Nephron progenitor cell (in vitro differentiated cells): ENCODE data around the gene SPATA6L.
"Not testable (repeated sequence)": the region's sequence is repeated elsewhere in the genome, so short reads cannot be mapped to it uniquely, and the experiment has no call there.

Experiments used
- DNase-seq: peaks from one replicate; pipeline ENCODE4 v3.0.0; 2021
- H3K27ac Mint-ChIP-seq: 2 replicates; pipeline ENCODE4 v1.8.0; 2021; ENCODE audit warnings: mild to moderate bottlenecking, moderate library complexity, mixed read lengths
- H3K27me3 Mint-ChIP-seq: 2 replicates; pipeline ENCODE4 v1.8.0; 2021; ENCODE audit warnings: mild to moderate bottlenecking, low read depth, mixed read lengths; ENCODE audit not compliant: poor library complexity
- H3K36me3 Mint-ChIP-seq: 2 replicates; pipeline ENCODE4 v1.8.0; 2021; ENCODE audit warnings: low read depth, mixed read lengths
- H3K4me1 Mint-ChIP-seq: 2 replicates; pipeline ENCODE4 v1.8.0; 2021; ENCODE audit warnings: mixed read lengths
- H3K4me3 Mint-ChIP-seq: 2 replicates; pipeline ENCODE4 v1.8.0; 2021; ENCODE audit warnings: mild to moderate bottlenecking, moderate library complexity, mixed read lengths
- H3K9me3 Mint-ChIP-seq: 2 replicates; pipeline ENCODE4 v1.8.0; 2021; ENCODE audit warnings: mild to moderate bottlenecking, moderate library complexity, mixed read lengths
- TF ChIP-seq, protein P1 (sequence below): fragments of 200-600 bp; sonication (generic); IDR thresholded peaks from 2 replicates; pipeline ENCODE4 v1.5.0; 2021; ENCODE audit warnings: antibody characterized with exemption

The SPATA6L gene

GRCh38 chr9:4661165-4661564 lies 5.1 kb downstream of the SPATA6L start:
- Mint-ChIP-seq H3K36me3 (no peaks in the 10 kb centered on the region), H3K4me1 (peaks cover 56% of the 10 kb centered on the region), H3K9me3 (peaks cover 3% of the 10 kb centered on the region), H3K27ac (no peak overlapping the region), H3K27me3 (peaks cover 7% of the 10 kb centered on the region), H3K4me3 (no peak overlapping the region)
- DNase-seq, result no peak
- TF ChIP-seq, protein P1, sequence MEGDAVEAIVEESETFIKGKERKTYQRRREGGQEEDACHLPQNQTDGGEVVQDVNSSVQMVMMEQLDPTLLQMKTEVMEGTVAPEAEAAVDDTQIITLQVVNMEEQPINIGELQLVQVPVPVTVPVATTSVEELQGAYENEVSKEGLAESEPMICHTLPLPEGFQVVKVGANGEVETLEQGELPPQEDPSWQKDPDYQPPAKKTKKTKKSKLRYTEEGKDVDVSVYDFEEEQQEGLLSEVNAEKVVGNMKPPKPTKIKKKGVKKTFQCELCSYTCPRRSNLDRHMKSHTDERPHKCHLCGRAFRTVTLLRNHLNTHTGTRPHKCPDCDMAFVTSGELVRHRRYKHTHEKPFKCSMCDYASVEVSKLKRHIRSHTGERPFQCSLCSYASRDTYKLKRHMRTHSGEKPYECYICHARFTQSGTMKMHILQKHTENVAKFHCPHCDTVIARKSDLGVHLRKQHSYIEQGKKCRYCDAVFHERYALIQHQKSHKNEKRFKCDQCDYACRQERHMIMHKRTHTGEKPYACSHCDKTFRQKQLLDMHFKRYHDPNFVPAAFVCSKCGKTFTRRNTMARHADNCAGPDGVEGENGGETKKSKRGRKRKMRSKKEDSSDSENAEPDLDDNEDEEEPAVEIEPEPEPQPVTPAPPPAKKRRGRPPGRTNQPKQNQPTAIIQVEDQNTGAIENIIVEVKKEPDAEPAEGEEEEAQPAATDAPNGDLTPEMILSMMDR, result no peak

DNA sequence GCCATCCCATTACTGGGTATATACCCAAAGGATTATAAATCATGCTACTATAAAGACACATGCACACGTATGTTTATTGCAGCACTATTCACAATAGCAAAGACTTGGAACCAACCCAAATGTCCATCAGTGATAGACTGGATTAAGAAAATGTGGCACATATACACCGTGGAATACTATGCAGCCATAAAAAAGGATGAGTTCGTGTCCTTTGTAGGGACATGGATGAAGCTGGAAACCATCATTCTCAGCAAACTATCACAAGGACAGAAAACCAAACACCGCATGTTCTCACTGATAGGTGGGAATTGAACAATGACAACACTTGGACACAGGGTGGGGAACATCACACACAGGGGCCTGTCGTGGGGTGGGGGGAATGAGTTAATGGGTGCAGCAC lies 5.6 kb downstream of the SPATA6L start:
- H3K27ac Mint-ChIP-seq, H3K36me3 Mint-ChIP-seq, H3K4me3 Mint-ChIP-seq, H3K27me3 Mint-ChIP-seq, H3K9me3 Mint-ChIP-seq, DNase-seq: not testable (repeated sequence)
- H3K4me1 Mint-ChIP-seq, result peaks cover 53% of the 10 kb centered on the region

DNA sequence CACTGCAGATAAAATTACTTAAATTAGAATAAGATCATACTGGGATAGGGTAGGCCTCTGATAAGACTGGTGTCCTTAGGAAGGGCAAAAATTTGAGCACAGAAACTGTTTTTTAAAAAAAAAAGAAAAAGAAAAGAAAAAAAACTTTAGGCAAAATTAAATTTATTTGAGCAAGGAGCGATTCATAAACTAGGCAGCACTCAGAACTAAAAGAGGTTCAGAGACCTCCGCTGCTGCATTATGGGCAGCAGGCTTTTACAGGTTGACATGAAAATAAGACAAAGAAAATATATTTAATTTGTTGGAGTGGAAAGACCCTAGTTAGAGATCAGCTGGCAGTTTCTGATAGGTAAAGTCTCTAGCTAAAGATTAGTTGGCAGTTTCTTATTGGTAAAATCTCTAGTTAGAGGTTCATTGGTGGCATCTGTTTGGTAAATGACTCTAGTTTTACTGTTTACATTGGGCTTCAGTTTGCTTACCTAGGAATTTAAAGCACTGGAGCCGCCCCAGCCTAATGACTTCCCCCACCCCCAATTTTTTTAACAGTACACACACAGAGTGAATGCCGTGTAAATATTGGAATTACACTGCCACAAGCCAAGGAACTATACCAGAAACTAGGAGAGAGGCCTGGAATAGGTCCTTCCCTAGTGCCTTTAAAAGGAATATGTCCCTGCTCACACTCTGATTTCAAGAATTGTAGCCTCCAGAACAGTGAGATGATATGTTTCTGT lies 8.7 kb downstream of the SPATA6L start:
- DNase-seq, result no peak
- no peak overlapping the region for H3K27ac Mint-ChIP-seq
- peaks cover 25% of the 10 kb centered on the region for H3K4me1 Mint-ChIP-seq
- TF ChIP-seq, protein P1, result no peak
- no peaks in the 10 kb centered on the region for H3K27me3 Mint-ChIP-seq
- H3K9me3 Mint-ChIP-seq, result peaks cover 3% of the 10 kb centered on the region
- no peaks in the 10 kb centered on the region for H3K36me3 Mint-ChIP-seq
- no peak overlapping the region for H3K4me3 Mint-ChIP-seq

DNA sequence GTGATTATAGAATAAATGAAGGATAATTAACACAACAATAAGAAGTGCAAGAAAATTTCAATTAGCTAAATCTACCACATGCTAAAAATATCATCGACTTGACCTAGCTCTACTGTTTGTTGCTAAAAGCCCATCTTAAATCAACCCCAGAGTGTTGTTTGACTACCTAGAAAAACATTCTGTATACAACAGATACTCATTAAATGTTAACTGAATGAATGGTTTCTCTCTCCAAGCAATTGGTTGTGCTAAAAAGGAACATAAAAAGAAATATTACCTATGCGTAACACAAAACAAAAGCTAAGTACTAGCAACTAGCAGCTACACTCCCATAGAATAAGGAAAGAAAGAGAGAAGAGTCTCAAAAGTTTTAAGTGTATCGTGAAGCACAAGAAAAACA lies 9.7 kb downstream of the SPATA6L start:
- Mint-ChIP-seq H3K4me3 (no peak overlapping the region), H3K9me3 (peaks cover 3% of the 10 kb centered on the region), H3K4me1 (peaks cover 18% of the 10 kb centered on the region), H3K27ac (no peak overlapping the region), H3K27me3 (no peaks in the 10 kb centered on the region), H3K36me3 (no peaks in the 10 kb centered on the region)
- DNase-seq, result no peak
- TF ChIP-seq, protein P1, result no peak

DNA sequence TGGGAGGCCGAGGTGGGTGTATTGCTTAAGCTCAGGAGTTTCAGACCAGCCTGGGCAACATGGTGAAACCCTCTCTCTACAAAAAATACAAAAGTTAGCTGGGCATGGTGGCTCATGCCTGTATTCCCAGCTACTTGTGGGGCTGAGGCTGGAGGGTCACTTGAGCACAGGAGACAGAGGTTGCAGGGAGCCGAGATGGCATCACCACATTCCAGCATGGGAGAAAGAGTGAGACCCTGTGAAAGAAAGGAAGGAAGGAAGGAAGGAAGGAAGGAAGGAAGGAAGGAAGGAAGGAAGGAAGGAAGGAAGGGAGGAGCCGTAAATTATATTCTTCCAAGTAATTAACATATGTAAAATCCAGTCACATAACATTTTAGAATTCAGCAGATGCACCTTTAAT lies 10.1 kb downstream of the SPATA6L start:
- peaks cover 17% of the 10 kb centered on the region for H3K4me1 Mint-ChIP-seq
- not testable (repeated sequence) for H3K4me3 Mint-ChIP-seq, H3K27me3 Mint-ChIP-seq, DNase-seq, H3K27ac Mint-ChIP-seq, H3K9me3 Mint-ChIP-seq, H3K36me3 Mint-ChIP-seq

DNA sequence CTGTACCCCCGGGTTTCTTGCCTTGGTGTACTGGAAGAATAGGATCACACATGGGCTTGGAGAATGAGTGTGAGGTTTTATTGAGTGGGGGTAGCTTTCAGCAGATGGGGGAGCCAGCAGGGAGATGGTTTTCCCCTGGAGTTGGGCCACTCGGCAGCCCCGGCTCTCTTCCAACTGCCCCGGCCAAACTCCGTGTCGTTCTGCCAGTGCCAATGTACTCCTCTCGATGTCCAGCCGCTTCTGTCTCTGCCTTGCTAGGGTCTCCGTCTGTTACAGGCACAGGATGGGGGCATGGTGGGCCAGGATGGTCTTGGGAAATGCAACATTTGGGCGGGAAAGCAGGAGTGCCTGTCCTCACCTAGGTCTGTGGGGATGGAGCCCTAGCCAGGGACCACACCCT lies 11.7 kb downstream of the SPATA6L start:
- H3K36me3 Mint-ChIP-seq, result no peaks in the 10 kb centered on the region
- peaks cover 17% of the 10 kb centered on the region for H3K4me1 Mint-ChIP-seq
- H3K27me3 Mint-ChIP-seq, result peaks cover 4% of the 10 kb centered on the region
- peaks cover 3% of the 10 kb centered on the region for H3K9me3 Mint-ChIP-seq
- DNase-seq, result no peak
- no peak overlapping the region for H3K27ac Mint-ChIP-seq
- no peak overlapping the region for H3K4me3 Mint-ChIP-seq
- TF ChIP-seq, protein P1, result no peak

GRCh38 chr9:4654084-4654483 lies 12.2 kb downstream of the SPATA6L start:
- no peaks in the 10 kb centered on the region for H3K36me3 Mint-ChIP-seq
- DNase-seq, result no peak
- TF ChIP-seq, protein P1, result no peak
- H3K27ac Mint-ChIP-seq, result no peak overlapping the region
- no peak overlapping the region for H3K4me3 Mint-ChIP-seq
- peaks cover 17% of the 10 kb centered on the region for H3K4me1 Mint-ChIP-seq
- peaks cover 4% of the 10 kb centered on the region for H3K27me3 Mint-ChIP-seq
- no peaks in the 10 kb centered on the region for H3K9me3 Mint-ChIP-seq
